GM19043 (cell line): ENCODE data around the gene RNF112.

Experiments
- ATAC-seq: cut with Tn5 transposase; IDR thresholded peaks from one replicate; pipeline ENCODE4 v1.9.1; 2021; ENCODE audit warnings: low read depth; ENCODE audit not compliant: unreplicated experiment

The RNF112 gene

DNA sequence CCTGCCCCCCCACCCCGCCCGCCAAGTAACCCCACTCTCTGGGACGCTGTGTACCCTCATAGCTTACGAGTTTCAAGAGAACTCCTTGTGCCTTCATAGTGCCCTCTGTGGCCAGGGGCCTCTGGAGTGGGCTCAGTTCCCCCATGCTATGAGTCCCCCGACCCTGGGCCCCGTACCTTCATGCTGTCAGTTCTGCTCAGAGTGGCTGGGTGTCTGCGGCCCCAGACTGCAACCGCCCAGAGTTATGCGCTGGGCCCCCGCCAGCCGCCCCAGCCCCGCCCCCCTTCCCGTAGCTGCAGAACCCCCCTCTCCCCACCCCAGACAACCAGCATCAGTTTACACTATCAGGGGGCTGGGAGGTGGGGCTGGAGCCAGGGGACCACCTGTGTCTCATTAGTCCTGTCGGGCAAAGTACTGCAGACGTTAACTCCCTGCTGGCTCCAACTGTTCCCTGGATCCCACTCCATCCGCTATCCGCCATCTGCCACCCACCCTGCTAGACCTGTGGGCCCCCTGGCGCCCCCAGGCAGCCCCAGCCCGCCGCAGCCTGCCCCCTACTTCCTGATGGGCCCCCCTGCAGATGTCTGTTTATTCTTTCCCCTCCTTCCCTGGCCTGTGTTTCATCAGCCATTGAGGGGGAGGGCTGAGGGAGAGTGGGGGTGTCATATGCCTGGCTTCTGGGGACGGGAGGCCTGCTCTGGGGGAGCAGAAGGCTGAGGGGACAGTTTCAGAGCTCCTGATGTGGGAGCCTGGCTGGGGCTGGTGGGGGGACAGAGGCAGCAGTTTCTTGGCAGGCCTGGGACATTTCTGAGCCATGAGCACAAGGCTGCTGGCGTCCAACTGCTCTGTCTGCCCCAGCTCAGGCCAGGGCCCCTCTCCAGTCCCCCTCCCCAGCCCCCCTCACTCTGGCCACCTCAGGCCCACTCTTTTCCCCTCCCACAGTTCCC lies 23.8 kb upstream of the RNF112 start, which contains the start of gene MFAP4:
MFAP4 (minus strand) TSS at position 217 of the 947 bp plus-strand sequence; CDS start at position 182, 35 bp downstream.
- ATAC-seq: no peak

DNA sequence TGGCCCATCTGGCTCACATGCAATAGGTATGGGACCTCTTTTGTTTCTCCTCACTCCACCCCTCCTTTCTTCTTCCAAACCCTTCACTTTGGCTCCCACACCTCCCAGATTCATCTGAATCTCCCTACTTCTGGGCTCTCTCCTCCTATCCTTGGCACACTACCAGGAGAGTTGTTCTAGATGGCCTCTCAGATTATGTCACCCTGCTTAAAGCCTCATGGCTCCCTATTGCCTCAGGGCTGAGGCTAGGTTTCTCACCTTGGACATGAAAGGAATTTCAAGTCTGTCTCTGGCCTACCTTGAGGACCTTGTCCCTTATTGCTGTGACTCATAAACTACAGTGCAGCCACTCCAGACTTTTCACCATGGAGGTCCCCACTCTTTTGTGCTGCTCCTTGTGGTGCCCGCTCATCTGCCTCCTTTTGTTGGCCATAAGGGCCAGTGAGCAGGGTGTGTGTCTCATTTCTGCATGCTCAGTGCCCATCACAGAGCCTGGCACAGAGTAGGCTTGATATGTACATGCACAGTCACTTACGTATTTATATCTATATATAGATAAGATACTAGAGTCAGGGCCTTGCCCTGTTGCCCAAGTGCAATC lies 23.0 kb upstream of the RNF112 start:
- no peak for ATAC-seq

DNA sequence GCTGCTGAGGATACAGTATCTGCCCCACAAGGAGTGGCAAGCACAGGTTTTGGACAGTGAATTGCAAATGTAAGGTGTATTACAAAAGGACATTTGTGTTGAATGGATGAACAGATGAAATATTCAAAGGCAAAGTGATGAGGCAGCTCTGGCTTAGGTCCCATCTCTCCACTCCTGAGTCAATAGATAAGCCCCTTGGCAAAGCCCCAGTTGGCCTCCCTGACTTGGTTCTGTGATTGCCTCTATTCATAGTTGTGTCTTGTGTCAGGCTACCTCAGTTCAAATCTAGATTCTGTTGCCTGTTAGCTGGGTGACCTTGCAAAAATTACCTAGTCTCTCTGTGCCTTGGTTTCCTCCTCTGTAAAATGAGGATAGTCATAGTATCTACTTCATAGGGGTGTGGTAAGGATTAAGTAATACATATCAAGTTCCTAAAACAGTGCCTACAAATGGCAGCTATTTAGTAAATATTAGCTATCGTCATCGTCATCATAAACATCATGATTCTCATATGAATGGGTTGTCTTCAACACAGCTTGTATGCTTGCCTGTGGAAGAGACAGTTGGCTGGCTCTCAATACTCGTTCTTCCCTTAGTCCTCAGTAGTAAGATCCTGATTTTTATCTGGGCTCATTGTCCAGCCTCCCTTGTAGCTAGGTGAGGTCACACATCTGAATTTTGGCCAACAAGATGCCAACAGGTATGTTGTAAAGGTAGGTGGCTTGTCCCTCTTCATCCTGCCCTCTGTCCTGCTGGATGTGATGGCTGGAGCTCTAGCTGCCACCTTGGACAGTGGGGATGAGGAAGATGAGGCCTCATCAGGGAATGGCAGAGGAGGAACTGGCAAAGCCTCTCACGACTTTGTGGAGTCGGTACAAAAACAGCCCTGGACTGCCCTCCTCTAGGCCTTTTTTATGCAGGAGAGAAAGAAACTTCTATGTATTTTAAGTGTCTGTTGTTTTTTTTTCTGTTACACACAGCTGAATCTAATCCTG lies 21.9 kb upstream of the RNF112 start:
- ATAC-seq: no peak

DNA sequence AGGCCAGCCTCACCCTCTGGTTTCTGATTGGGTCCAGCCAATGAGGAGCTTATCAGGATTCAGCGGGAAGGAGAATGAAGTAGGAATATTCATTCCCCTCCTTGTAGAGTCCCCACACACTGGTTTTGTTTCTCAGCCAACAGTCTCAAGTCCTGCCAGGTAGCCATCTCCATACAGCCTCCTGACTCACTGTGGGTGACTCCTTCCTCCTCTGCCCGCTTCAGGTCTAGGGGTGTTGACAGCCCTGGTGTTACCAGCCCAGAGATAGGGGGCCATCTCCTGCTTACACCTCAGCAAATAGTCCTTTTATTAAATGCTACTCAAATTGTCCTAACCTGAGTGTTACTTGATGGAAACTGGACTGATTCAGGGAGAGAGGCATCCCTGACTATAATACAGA lies 20.1 kb upstream of the RNF112 start:
- ATAC-seq: no peak

DNA sequence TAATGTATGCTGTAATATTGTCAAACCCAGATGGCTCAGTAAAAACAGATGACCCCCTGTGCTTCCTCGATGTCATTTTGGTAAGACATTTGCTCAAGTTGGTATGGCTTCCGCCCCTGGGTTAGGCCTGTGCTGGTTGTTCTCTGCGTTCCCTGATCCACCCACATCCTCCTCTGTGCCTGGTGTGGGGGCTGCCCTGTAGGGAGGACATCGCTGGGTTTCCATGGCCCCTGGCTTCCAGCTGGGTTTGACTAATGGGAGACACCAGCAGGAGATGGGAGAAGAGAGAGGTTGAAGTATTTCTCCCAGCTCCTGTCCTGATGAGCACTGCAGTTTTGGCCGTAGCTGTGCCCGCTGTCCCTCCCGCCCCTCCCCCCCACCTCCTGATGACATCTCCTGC lies 19.6 kb upstream of the RNF112 start:
- no peak for ATAC-seq

DNA sequence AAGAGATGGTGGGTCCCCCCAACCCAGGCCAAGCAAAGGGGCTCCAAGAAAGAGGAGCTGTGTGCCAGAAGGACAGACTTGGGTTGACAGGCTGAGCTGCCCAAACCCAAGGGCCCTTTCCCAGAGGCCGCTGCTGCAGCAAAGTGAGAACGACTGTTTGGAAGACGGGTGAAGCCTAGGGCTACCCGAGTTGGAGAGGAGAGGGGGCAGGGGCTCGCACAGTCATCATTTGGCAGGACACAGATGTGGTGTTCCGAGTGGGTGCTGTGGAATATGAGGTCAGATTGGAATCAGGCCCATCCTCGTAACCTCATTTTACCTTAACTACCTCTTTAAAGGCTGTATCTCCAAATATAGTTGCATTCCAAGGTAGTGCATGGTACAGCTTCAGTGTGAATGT lies 18.7 kb upstream of the RNF112 start:
- ATAC-seq: no peak

DNA sequence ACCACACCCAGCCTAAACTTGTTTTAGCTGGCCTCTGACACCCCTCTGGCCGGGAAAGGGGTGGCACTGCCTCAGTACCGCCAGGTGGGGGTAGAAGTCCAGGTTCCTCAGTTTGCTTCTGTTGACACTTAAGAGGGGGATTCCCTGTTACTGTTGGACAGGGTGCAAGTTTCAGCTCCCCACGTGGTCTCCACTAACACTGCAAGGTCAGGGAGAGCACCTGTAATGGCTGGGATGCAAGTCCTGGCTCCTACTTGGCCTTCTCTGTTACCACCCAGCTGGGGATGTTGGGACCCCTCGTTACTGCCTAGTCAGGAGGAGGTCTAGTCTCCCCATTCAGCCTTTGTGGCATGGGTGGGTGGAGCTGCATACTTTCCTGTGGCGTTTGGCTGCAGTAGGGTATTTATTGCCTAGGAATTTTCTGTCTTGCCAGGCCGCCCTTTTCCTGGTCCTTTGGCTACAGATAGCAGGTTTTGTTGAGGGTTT lies 13.4 kb upstream of the RNF112 start:
- ATAC-seq: no peak

DNA sequence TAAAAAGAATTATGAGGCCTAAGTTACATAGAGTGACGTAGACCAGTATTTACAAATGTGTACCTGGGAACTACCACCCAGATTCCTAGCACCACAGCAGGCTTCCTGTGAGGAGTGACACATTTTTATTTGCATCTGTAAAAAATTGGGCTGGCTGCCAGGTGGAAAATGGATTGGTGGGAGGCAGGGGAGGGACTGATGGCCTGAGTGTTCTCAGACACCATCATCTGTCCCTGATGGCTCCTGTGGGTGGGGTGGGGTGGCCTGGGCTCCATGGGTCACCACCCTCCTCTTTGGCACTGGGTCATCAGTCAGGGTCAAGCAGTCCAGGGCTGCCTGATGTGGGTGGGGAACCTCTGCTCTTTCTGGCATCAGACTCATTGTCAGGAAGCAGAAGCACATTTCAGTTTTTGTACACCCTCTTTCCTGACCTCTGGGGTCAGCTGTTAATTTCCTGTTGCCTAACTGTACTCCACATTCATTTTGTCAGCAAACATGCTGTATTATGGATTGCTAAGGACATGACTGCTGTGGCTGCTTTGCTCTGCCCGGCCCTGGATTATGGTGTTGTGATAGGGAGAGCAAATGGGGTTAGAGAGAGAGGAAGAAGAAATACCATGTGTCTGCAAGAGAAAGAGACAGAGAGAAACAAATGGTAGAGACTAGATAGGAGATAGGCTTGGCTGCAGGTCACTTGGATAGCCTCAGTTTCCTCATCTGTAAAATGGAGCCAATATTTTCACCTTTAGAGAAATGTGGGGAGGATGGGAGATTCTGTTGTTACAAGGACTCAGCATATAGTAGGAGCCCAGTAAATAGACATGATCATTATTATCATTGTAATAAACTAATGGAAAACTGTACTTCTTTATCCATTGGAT lies 12.5 kb upstream of the RNF112 start:
- ATAC-seq: no peak

DNA sequence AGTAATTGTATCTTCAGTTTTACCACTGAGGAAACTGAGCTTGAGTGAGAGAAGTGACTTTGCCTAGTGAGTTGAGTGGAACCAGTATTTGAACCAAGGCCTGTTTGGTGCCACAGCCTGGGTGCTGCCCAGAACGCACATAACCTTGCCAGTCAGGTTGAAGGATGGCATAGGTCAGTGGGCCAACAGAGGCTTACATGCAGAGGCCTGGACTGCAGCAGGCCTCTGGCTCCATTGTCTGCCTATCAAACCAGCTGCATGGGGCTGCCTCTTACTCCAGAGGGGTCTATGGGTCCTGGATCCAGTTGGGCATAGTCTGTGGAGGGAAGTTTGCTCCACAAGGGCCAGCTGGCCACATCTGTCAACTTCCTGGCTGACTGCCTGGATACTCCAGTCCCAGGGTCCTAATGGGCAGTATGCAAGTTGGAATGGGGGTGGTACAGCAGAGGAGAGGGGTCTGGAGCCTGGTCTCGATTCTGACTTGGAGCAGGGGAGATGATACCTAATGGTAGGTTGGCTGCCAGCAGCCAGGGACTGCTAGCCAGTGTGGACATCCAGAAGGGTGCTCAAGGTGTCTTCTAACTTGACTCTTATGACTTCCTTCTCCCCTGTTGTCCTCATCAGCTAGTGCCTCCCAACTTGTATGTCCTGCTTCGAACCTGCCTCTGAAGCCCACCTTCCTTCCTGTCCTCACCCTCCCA lies 11.1 kb upstream of the RNF112 start:
- no peak for ATAC-seq

DNA sequence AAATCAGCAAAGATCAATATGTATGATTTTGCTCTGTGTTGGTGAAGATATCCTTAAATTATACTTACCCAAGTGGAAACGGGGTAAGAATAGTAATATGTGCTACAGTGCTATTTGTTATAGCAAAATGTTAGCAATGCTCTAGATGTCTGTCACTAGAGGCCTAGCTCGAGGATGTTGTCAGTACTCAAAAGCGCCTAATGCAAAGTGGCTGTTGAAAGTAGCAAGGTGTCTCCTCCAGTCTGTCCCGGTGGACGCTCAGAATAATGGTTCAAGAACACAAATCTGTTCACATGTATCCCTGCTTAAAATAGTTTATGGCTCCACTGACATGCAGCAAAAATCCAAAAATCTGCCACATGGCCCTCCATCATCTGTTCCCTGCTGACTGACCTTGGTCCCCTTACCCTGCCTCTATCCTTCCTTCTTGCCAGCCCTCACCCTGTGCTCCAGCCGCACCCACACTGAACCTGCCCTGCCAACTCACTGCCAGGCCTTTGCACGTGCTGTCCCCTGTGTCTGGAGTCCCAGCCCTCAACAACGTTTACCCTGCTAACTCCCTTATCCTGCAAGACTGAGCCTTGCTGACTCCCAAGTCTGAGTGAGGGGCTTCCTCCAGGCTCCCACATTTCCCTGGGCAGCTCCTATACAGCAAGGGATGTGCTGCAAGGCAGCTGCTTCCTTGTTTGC lies 9.6 kb upstream of the RNF112 start:
- no peak for ATAC-seq

DNA sequence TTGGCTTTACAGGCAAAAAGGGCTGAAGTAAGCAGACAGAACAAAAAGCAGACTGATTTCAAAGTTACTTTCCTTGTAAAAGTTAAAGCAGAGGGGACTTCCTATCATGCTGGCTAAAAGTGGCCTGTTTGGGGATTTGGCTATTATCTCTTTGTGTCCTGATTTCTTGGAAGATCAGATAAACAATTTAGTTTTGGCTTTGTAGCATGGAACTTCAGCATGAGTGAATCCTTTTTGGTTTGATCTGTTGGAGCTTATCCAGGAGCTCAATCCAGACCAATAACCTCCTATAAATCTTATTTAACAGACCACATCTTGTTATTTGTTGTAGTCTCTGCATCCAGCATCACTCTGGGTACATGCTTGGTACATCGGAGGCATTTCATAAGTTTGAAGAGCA lies 8.9 kb upstream of the RNF112 start:
- ATAC-seq: no peak

DNA sequence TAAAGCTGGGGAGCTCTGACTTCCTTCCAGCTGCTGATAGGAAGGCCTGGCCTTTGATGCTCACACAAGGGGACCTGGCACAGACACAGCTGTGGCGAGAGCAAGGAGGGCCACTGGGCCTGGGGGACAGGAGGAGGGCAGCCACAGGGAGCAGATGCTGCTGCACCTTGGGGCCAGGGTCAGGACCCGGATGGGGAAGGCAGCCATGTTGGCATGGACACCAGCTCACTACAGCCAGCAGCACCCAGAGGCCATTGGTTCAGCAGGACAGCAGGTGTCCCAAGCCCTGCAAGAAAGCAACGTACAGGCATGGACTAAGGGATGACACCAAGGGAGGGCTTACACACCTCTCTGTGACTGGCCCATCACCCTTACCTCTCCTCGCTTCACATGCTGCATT lies 8.0 kb upstream of the RNF112 start:
- ATAC-seq: no peak

DNA sequence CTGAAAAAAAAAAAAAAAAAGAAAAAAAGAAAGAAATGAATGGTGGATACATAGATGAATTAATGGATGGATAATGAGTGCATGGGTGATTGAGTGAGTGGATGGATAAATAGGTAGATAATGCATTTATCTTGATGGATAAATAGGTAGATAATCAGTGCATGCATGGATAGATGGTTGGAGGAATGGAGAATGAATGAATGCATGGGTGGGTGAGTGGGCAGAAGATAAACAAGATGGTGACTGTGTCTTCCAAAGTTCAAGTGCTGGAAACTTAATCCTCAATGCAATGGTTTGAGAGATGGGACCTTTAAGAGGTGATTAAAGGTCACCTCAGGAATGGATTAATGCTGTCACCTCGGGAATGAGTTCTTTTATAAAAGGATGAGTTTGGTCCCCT lies 6.8 kb upstream of the RNF112 start:
- ATAC-seq: no peak

DNA sequence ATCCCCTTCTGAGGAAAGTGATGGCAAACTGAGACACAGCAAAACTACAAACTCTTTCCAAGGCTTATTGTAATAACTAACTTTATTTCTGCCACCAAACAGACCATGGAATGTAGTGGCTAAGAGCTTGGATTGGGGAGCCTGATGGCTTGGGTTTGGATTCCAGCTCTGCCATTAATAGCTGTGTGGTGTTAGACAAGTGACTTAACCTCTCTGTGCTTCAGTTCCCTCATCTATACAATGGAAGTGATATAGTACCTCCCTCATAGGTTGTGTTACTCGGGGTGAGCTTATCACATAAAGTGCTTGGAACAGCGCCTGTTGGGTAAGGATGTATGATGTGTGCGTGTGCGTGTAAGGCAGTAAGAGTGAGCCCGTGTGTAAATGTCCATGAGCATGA lies 5.9 kb upstream of the RNF112 start:
- no peak for ATAC-seq

DNA sequence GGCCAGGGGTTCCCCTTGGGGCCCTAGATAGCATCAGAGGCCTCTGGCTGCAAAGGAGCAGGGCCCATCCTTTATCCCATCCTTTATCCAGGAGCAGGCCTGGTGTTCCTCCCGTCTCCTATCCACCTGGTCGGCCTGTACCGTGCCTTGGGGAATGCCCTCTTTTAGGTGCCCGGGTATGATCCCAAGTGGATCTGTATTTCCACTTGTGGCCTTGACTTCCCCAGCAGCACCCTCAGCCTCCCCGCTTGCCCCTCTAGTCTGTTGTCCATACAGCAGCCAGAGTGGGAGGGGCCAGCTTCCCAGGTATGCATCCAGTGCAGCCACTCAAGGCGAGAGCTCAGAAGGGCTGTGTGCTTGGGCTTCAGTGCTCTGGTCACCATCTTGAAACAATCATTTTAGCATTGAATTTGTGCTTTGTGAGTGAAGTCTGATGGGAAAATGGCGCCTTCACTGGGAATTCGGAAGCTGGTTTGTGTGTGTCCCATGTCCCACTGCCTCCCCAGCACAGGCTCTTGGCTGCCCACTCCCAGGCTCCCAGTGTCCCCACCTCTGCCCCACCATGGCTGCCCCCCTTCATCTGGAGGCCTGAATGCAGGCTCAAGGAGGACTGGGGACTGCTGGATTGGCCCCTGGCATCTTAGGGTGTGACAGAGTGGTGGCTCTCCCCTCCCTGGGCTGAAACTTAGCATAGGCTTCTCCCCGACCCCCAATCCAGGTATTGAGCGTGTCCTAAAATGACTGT lies 3.3 kb upstream of the RNF112 start:
- ATAC-seq: no peak

DNA sequence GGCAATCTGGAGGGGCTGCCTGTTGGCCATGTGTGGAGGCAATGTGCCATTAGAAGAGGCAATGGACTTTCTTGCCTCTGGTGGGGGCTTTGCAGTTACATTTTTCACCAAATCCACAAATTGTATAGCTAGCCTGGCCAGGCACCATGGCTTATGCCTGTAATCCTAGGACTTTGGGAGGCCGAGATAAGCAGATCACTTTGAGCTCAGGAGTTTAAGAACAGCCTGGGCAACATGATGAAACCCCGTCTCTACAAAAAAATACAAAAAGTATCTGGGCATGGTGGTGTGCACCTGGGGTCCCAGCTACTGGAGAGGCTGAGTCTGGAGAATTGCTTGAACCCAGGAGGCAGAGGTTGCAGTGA lies 2.7 kb upstream of the RNF112 start:
- ATAC-seq: no peak

DNA sequence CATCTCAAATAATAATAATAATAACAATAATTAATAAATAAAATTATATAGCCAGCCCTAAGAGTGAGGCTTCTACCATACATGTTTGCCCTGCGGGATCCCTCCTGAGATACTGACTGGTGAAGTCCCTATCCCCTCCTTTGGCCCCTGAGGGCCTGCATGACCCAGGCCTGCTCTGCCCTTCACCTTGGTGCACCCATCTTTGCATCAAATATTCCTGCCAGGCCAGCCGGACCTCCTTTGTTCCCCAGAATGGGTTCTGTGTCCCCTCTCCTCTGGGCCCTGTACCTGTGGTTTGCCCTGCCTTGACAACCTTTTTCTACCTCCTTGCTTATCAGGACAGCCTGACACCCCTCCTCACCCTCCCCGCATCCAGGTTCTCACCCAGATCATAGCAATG lies 2.0 kb upstream of the RNF112 start:
- ATAC-seq: no peak

DNA sequence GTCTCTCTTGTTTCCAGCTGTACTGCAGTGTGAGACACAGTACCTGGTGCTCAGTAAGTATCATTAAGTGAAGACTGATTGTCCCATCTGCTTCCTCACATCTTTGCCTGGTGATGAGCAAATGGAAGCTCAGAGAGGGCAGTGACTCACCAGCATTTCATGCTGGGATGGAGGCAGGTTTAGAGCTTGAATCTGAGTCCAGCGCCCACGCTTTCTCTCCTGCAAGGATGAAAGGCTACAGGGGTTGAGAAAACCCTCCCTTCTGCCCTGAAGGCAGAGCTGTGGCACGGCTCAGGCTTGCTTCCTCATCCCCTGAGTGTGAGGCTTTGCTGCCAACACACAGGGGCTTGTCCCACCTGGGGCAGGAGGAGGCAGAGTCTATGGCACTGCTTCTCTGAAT lies 1.5 kb upstream of the RNF112 start:
- no peak for ATAC-seq
